Nephron (organoid): ENCODE results near the gene PABPN1L.

Experiments used
- H3K27ac Mint-ChIP-seq, 3 experiments: 2 replicates each; pipeline ENCODE4 v1.8.0; 2020; ENCODE audit warnings: mixed read lengths in 3 of 3, mild to moderate bottlenecking in 2 of 3, moderate library complexity in 1 of 3
- H3K27me3 Mint-ChIP-seq: 2 replicates; pipeline ENCODE4 v1.8.0; 2021; ENCODE audit warnings: low read depth, mild to moderate bottlenecking, moderate library complexity, mixed read lengths
- H3K36me3 Mint-ChIP-seq: 2 replicates; pipeline ENCODE4 v1.8.0; 2020; ENCODE audit warnings: low read depth, mixed read lengths
- H3K4me1 Mint-ChIP-seq: 2 replicates; pipeline ENCODE4 v1.8.0; 2020; ENCODE audit warnings: mixed read lengths
- H3K4me3 Mint-ChIP-seq, 3 experiments: 2 replicates each; pipeline ENCODE4 v1.8.0; 2020; ENCODE audit warnings: mild to moderate bottlenecking in 3 of 3, mixed read lengths in 3 of 3, moderate library complexity in 2 of 3
- H3K9me3 Mint-ChIP-seq: 2 replicates; pipeline ENCODE4 v1.8.0; 2020; ENCODE audit warnings: mixed read lengths
- TF ChIP-seq, protein P1 (sequence below), 3 experiments: fragments of 200-600 bp; sonication (generic); IDR thresholded peaks; one replicate each; pipeline ENCODE4 v1.5.0; 2021; ENCODE audit warnings: antibody characterized with exemption in 3 of 3; ENCODE audit not compliant: unreplicated experiment in 3 of 3

Gene PABPN1L

DNA sequence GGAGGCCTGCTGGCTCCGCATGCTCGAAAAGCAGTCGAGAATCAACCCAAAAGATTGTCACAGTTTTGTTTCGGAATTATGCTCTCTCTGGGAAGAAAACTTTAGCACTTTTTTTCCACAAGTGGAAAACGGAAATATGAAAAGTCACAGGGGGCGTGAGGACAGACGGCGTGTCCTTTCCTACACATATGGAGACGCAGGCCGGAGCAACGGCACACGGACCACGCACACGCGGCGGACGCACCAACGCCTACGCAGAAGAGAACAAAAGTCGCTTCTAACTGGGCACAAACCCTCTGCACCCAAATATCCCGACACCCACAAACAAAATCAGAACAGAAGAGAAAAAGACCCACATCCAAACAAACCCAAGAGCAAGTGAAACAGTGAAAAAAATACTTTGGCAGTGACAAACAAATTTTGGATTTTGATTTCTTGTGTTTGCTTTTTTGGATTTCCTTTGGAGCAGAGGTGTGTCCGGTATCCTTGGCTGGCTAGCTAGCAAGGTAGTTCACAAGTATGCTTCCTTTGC is 9.3 kb upstream of the PABPN1L start:
- TF ChIP-seq, protein P1, sequence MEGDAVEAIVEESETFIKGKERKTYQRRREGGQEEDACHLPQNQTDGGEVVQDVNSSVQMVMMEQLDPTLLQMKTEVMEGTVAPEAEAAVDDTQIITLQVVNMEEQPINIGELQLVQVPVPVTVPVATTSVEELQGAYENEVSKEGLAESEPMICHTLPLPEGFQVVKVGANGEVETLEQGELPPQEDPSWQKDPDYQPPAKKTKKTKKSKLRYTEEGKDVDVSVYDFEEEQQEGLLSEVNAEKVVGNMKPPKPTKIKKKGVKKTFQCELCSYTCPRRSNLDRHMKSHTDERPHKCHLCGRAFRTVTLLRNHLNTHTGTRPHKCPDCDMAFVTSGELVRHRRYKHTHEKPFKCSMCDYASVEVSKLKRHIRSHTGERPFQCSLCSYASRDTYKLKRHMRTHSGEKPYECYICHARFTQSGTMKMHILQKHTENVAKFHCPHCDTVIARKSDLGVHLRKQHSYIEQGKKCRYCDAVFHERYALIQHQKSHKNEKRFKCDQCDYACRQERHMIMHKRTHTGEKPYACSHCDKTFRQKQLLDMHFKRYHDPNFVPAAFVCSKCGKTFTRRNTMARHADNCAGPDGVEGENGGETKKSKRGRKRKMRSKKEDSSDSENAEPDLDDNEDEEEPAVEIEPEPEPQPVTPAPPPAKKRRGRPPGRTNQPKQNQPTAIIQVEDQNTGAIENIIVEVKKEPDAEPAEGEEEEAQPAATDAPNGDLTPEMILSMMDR (IDR thresholded peaks at IDR 0.05; ENCODE audit: unreplicated experiment in 3 of 3) = no peak
- peaks cover 9% of the 10 kb centered on the region for H3K27me3 Mint-ChIP-seq
- no peaks in the 10 kb centered on the region for H3K9me3 Mint-ChIP-seq
- H3K4me3 Mint-ChIP-seq = no peak overlapping the region
- no peak overlapping the region for H3K27ac Mint-ChIP-seq
- H3K36me3 Mint-ChIP-seq = no peaks in the 10 kb centered on the region
- peaks cover 24% of the 10 kb centered on the region for H3K4me1 Mint-ChIP-seq

DNA sequence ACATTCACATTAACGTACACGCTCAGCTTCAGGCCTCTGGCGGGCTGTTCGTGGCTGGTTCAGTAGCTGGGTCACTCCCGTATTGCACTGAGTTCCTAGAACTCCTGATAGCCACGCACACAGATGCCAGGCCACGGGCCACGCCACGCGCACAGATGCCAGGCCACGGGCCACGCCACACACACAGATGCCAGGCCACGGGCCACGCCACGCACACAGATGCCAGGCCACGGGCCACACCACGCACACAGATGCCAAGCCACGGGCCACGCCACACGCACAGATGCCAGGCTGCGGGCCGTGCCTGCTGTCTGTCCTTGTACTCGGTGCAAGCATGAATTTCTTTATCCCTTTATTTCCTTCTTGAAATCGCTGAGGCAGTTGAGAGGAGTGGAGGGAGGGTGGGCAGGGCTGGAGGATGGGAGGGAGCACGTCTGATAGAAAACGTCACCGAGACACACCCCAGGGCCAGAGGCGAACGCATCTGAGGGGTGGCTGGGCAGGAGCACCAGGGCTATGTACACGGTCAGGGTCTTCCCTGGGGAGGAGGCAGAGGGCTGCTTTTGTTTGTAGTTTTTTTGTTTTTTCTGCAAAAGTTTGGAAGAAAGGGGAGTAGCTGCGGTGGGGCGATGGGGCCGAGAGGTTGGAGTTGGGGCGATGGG is 8.6 kb upstream of the PABPN1L start:
- no peaks in the 10 kb centered on the region for H3K9me3 Mint-ChIP-seq
- H3K27me3 Mint-ChIP-seq = peaks cover 12% of the 10 kb centered on the region
- H3K4me3 Mint-ChIP-seq = no peak overlapping the region
- no peaks in the 10 kb centered on the region for H3K36me3 Mint-ChIP-seq
- no peak overlapping the region for H3K27ac Mint-ChIP-seq
- TF ChIP-seq, protein P1 (IDR thresholded peaks at IDR 0.05; ENCODE audit: unreplicated experiment in 3 of 3) = no peak
- peaks cover 21% of the 10 kb centered on the region for H3K4me1 Mint-ChIP-seq

DNA sequence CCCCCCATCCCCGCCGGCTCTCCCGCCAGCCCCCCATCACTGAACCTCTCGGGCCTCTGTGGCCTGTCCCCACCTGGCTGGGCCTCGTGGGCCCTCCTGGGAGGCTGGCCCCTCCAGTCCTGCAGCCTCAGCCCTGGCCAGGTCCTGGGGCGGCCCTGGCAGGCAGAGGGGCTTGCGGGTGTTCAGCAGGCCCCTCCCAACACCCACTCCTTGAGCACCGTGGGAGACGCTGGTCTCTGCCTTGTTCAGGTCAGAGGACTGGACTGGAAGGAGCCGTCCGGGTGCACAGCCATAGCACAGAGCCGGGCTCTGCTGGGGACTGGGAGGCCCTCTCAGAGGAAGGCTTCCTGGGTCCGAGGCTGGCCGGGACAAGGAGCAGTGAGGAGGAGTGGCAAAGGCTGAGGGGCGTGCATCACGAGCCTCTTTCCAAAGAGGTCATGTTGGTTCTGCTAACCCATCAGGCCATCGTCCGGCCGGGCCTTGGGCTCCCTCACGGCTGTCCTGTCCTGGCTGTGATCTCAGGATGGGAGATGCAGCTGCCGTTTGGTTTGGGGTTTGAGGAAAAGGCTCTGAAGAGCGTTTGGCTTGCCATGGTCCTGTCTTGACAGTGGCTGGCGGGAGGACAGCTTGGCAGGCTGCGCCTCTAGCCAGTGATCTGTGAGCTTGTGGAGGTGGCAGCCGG is 6.3 kb upstream of the PABPN1L start:
- peaks cover 17% of the 10 kb centered on the region for H3K4me1 Mint-ChIP-seq
- H3K27me3 Mint-ChIP-seq = peaks cover 26% of the 10 kb centered on the region
- H3K4me3 Mint-ChIP-seq = no peak overlapping the region
- H3K27ac Mint-ChIP-seq = no peak overlapping the region
- no peaks in the 10 kb centered on the region for H3K36me3 Mint-ChIP-seq
- TF ChIP-seq, protein P1 (IDR thresholded peaks at IDR 0.05; ENCODE audit: unreplicated experiment in 3 of 3) = no peak
- no peaks in the 10 kb centered on the region for H3K9me3 Mint-ChIP-seq

DNA sequence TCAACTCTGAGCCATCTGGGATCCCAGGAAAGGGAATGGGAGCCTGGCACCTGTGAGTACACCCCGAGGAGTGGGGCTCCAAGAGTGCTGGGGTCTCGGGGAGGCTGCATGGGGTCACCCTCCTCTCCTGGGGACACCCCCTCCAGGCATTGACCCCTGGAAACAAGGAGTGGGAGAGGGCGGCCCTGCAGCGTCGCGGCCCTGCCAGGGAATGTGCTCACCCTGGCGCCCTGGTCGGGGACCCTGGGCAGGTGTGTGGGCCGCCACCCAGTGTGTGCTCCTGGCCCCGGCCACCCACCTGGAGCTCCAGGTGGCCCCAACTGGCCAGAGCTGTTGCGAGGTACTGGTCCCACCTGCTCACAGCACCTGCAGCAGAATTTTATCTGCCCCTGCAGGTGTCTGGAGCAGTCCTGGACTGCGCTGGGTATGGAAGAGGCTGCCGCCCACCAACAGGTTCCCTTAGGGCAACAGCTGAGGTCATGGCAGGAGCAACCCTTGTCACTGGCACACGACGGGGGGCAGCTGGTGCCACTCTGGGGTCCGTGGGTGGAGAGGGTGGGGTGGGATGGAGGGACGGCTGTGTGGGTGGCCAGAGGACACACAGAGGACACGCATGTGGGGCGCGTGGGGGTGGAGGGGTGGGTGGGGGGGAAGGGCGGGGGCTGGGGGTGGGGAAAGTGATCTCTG is 5.4 kb upstream of the PABPN1L start:
- Mint-ChIP-seq H3K4me3 (no peak overlapping the region), H3K36me3 (no peaks in the 10 kb centered on the region), H3K27me3 (peaks cover 26% of the 10 kb centered on the region), H3K9me3 (no peaks in the 10 kb centered on the region), H3K27ac (no peak overlapping the region), H3K4me1 (peaks cover 17% of the 10 kb centered on the region)
- TF ChIP-seq, protein P1 (IDR thresholded peaks at IDR 0.05; ENCODE audit: unreplicated experiment in 3 of 3) = no peak

DNA sequence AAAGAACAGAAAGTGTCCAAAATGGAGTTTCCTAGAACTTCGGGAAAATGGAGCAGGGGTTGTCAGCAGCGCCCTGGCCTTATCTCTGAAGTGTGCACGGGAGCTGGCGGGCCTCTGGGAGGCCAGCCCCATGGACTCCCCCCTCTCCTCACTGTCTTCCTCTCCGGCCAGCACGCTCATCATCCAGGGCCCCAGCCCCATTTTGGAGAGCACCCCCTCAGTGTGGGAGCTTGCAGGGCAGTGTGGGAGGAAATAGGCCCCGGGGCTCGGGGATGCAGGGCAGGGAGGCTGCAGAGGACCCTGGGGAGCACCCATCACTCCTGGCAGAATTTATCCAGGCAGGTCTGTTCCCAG is 4.9 kb upstream of the PABPN1L start:
- Mint-ChIP-seq H3K9me3 (no peaks in the 10 kb centered on the region), H3K27ac (no peak overlapping the region)
- TF ChIP-seq, protein P1 (IDR thresholded peaks at IDR 0.05; ENCODE audit: unreplicated experiment in 3 of 3) = no peak

More for the DNA sequence above, 4.9 kb upstream of the PABPN1L start:
- Mint-ChIP-seq H3K36me3 (no peaks in the 10 kb centered on the region), H3K4me1 (peaks cover 14% of the 10 kb centered on the region), H3K4me3 (no peak overlapping the region), H3K27me3 (peaks cover 26% of the 10 kb centered on the region)
